Astrocyte (in vitro differentiated cells and primary cell): ENCODE measurements around the gene PIK3R6.

Experiments
- EZH2 ChIP-seq: IDR thresholded peaks from 2 replicates; pipeline ENCODE4 v1.6.1; 2012; ENCODE audit warnings: mild to moderate bottlenecking, low read length, inconsistent platforms; ENCODE audit not compliant: insufficient read depth
- TF ChIP-seq, protein P1 (sequence below): IDR thresholded peaks from 2 replicates; pipeline ENCODE4 v1.5.1; 2011; ENCODE audit warnings: low read depth, mild to moderate bottlenecking, inconsistent platforms, low read length, moderate library complexity; ENCODE audit not compliant: insufficient read depth

DNA sequence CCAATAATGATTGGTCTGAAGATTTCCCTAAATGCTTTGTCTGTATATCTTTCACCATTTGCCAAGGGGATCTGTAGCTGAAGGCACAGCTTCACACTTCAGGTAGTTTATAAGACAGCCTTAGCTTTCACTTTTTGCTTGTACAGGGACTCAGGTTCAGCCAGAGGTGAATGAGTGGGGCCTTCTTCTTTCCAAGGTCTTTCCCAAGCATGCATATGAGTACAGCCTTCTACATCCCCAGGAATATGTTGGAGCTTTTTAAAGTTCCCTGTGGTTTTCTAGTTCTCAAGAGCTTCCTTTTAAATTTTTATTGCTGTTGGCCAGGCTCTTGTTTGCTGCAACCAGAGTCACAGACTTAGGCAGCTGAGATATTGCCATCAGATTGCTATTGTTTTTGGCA, 91.2 kb downstream of the PIK3R6 start:
- TF ChIP-seq, protein P1, sequence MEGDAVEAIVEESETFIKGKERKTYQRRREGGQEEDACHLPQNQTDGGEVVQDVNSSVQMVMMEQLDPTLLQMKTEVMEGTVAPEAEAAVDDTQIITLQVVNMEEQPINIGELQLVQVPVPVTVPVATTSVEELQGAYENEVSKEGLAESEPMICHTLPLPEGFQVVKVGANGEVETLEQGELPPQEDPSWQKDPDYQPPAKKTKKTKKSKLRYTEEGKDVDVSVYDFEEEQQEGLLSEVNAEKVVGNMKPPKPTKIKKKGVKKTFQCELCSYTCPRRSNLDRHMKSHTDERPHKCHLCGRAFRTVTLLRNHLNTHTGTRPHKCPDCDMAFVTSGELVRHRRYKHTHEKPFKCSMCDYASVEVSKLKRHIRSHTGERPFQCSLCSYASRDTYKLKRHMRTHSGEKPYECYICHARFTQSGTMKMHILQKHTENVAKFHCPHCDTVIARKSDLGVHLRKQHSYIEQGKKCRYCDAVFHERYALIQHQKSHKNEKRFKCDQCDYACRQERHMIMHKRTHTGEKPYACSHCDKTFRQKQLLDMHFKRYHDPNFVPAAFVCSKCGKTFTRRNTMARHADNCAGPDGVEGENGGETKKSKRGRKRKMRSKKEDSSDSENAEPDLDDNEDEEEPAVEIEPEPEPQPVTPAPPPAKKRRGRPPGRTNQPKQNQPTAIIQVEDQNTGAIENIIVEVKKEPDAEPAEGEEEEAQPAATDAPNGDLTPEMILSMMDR = no peak
- TF ChIP-seq EZH2 = no peak
